Fibroblast of skin of left quadriceps (primary cell): Measurements from ENCODE around the gene HMGCS2.
A peak's percentile ranks its signal among the peaks of the same experiment; 100 is the strongest.
"Not testable (repeated sequence)": the region's sequence is repeated elsewhere in the genome, so short reads cannot be mapped to it uniquely, and the experiment has no call there.

Source experiments
- DNase-seq, 2 experiments: peaks; one replicate each; pipeline ENCODE4 v3.0.0-alpha.2; 2013; ENCODE audit warnings: low read depth in 2 of 2

Gene HMGCS2

GRCh38 chr1:119790451-119791198 is 21.9 kb upstream of the HMGCS2 start:
- DNase-seq = no peak

- no peak for DNase-seq
These were observed 19.1 kb upstream of the HMGCS2 start for GRCh38 chr1:119787776-119788175.

- not testable (repeated sequence) for DNase-seq
These were observed 17.9 kb upstream of the HMGCS2 start for GRCh38 chr1:119786473-119787050.

- not testable (repeated sequence) for DNase-seq
These were observed 17.3 kb upstream of the HMGCS2 start for GRCh38 chr1:119786046-119786445.

GRCh38 chr1:119784191-119784781 is 15.6 kb upstream of the HMGCS2 start:
- no peak for DNase-seq

GRCh38 chr1:119783354-119784185 is 14.9 kb upstream of the HMGCS2 start:
- no peak for DNase-seq

- DNase-seq = no peak
These were observed 14.1 kb upstream of the HMGCS2 start for GRCh38 chr1:119782631-119783325.

GRCh38 chr1:119781434-119782210 is 12.9 kb upstream of the HMGCS2 start:
- DNase-seq = no peak

GRCh38 chr1:119779869-119780356 is 11.2 kb upstream of the HMGCS2 start:
- DNase-seq = no peak

- DNase-seq = no peak
These were observed 10.3 kb upstream of the HMGCS2 start for GRCh38 chr1:119778886-119779560.

- DNase-seq = no peak
These were observed 9.7 kb upstream of the HMGCS2 start for GRCh38 chr1:119778359-119778758.

- DNase-seq = no peak
These were observed 6.2 kb upstream of the HMGCS2 start for GRCh38 chr1:119774746-119775490.

GRCh38 chr1:119773711-119774241 is 5.1 kb upstream of the HMGCS2 start:
- DNase-seq = peak; percentile 42 to 45

- no peak for DNase-seq
These were observed 3.6 kb upstream of the HMGCS2 start for GRCh38 chr1:119772298-119772697.

GRCh38 chr1:119771770-119772169 is 3.1 kb upstream of the HMGCS2 start:
- DNase-seq = no peak

GRCh38 chr1:119771016-119771415 is 2.3 kb upstream of the HMGCS2 start:
- no peak for DNase-seq

- DNase-seq = no peak
These were observed 1.2 kb downstream of the HMGCS2 start for GRCh38 chr1:119767486-119767885.

GRCh38 chr1:119766374-119766794 is 2.3 kb downstream of the HMGCS2 start:
- no peak for DNase-seq

GRCh38 chr1:119764220-119764619 is 4.5 kb downstream of the HMGCS2 start:
- DNase-seq = no peak
